Karpas-422 (cell line): ENCODE data around the gene ASCC2. TPM values are rescaled to one million over a fixed set of nuclear protein-coding genes. Genes with fewer than 3 reads are reported as not detected.

Source experiments
- DNase-seq: peaks from one replicate; pipeline ENCODE4 v3.0.0-alpha.2; 2015
- H2AFZ ChIP-seq: fragments of 200-600 bp; sonication (generic); 2 replicates; pipeline ENCODE4 v1.6.1; 2014; ENCODE audit warnings: antibody characterized with exemption, low read length, mixed read lengths
- H3K27ac ChIP-seq: fragments of 200-600 bp; sonication (generic); 2 replicates; pipeline ENCODE4 v1.5.1; 2014; ENCODE audit warnings: mild to moderate bottlenecking, low read length, moderate library complexity
- H3K27me3 ChIP-seq: fragments of 200-600 bp; sonication (generic); 2 replicates; pipeline ENCODE4 v1.6.1; 2014; ENCODE audit warnings: low read length, mixed read lengths
- H3K36me3 ChIP-seq: fragments of 200-600 bp; sonication (generic); 2 replicates; pipeline ENCODE4 v1.6.1; 2014; ENCODE audit warnings: low read length, mixed read lengths; ENCODE audit not compliant: insufficient read depth
- H3K4me1 ChIP-seq: fragments of 200-600 bp; sonication (generic); 2 replicates; pipeline ENCODE4 v1.6.1; 2014; ENCODE audit warnings: mild to moderate bottlenecking, low read length, mixed read lengths
- H3K4me2 ChIP-seq: fragments of 200-600 bp; sonication (generic); 2 replicates; pipeline ENCODE4 v1.6.1; 2014; ENCODE audit warnings: low read length, low read depth, mild to moderate bottlenecking; ENCODE audit not compliant: poor library complexity, severe bottlenecking
- H3K4me3 ChIP-seq: fragments of 200-600 bp; sonication (generic); 2 replicates; pipeline ENCODE4 v1.5.1; 2014; ENCODE audit warnings: mild to moderate bottlenecking, antibody characterized with exemption, low read length, mixed read lengths
- H3K79me2 ChIP-seq: fragments of 200-600 bp; sonication (generic); 2 replicates; pipeline ENCODE4 v1.6.1; 2014; ENCODE audit warnings: mild to moderate bottlenecking, low read length, mixed read lengths
- H3K9ac ChIP-seq: fragments of 200-600 bp; sonication (generic); 2 replicates; pipeline ENCODE4 v1.6.0; 2014; ENCODE audit warnings: low read length
- H3K9me2 ChIP-seq: fragments of 200-600 bp; sonication (generic), shearing (Covaris generic); replicated peaks from 2 replicates; pipeline ENCODE4 v1.6.0; 2014; ENCODE audit warnings: mild to moderate bottlenecking, low read length, moderate library complexity; ENCODE audit not compliant: insufficient read depth
- H3K9me3 ChIP-seq: fragments of 300-700, 200-600 bp; sonication (generic); 2 replicates; pipeline ENCODE4 v1.6.1; 2014; ENCODE audit warnings: low read length, mixed read lengths
- H4K20me1 ChIP-seq: fragments of 200-600 bp; sonication (generic); 2 replicates; pipeline ENCODE4 v1.6.1; 2014; ENCODE audit warnings: mild to moderate bottlenecking, antibody characterized with exemption, low read length, low read depth; ENCODE audit not compliant: insufficient read depth
- total RNA-seq: library from RNA; depleted of rRNA; stranded (reverse); fragments of >200 nt; shearing (Covaris generic); gene quantifications from 2 replicates; pipeline ENCODE4 v1.2.3, GENCODE V29; 2014; ENCODE audit warnings: low replicate concordance

ASCC2 gene
- total RNA-seq, 1 experiment from 2014 or later: 29.5 TPM

GRCh38 chr22:29815580-29815979 is 22.5 kb downstream of the ASCC2 start:
- Histone ChIP-seq H3K4me2 (no peak overlapping the region), H3K79me2 (no peaks in the 10 kb centered on the region), H3K4me1 (no peaks in the 10 kb centered on the region), H3K36me3 (peaks cover 9% of the 10 kb centered on the region; the same call in 1 of the 2 replicates), H3K9ac (no peak overlapping the region), H3K27ac (no peak overlapping the region), H3K4me3 (no peak overlapping the region), H3K27me3 (no peaks in the 10 kb centered on the region), H4K20me1 (no peaks in the 10 kb centered on the region), H3K9me3 (no peaks in the 10 kb centered on the region), H3K9me2 (no peaks in the 10 kb centered on the region), H2AFZ (no peak overlapping the region)
- DNase-seq: no peak

- H3K4me2 ChIP-seq: no peak overlapping the region
- H2AFZ ChIP-seq: no peak overlapping the region
- peaks cover 9% of the 10 kb centered on the region; the same call in 1 of the 2 replicates for H3K36me3 ChIP-seq
Measured at GRCh38 chr22:29814003-29814402, 24.1 kb downstream of the ASCC2 start.

GRCh38 chr22:29813563-29813962 is 24.5 kb downstream of the ASCC2 start:
- Histone ChIP-seq H3K4me2 (no peak overlapping the region), H3K27ac (no peak overlapping the region), H3K36me3 (peaks cover 9% of the 10 kb centered on the region; the same call in 1 of the 2 replicates), H3K9ac (no peak overlapping the region), H3K4me1 (no peaks in the 10 kb centered on the region), H2AFZ (no peak overlapping the region), H4K20me1 (no peaks in the 10 kb centered on the region), H3K27me3 (no peaks in the 10 kb centered on the region), H3K4me3 (no peak overlapping the region), H3K9me2 (no peaks in the 10 kb centered on the region), H3K79me2 (no peaks in the 10 kb centered on the region), H3K9me3 (no peaks in the 10 kb centered on the region)
- no peak for DNase-seq

More at GRCh38 chr22:29814003-29814402, 24.1 kb downstream of the ASCC2 start:
- Histone ChIP-seq H3K9me2 (no peaks in the 10 kb centered on the region), H3K9me3 (no peaks in the 10 kb centered on the region), H3K79me2 (no peaks in the 10 kb centered on the region), H3K4me3 (no peak overlapping the region), H3K27ac (no peak overlapping the region), H3K4me1 (no peaks in the 10 kb centered on the region), H3K27me3 (no peaks in the 10 kb centered on the region), H3K9ac (no peak overlapping the region), H4K20me1 (no peaks in the 10 kb centered on the region)
- DNase-seq: no peak

GRCh38 chr22:29813126-29813525 is 24.9 kb downstream of the ASCC2 start:
- Histone ChIP-seq H3K9ac (no peak overlapping the region), H3K27me3 (no peaks in the 10 kb centered on the region), H3K4me2 (no peak overlapping the region), H2AFZ (no peak overlapping the region), H4K20me1 (no peaks in the 10 kb centered on the region), H3K9me2 (no peaks in the 10 kb centered on the region), H3K27ac (no peak overlapping the region), H3K4me1 (no peaks in the 10 kb centered on the region), H3K4me3 (no peak overlapping the region), H3K9me3 (no peaks in the 10 kb centered on the region), H3K36me3 (peaks cover 9% of the 10 kb centered on the region; the same call in 1 of the 2 replicates), H3K79me2 (no peaks in the 10 kb centered on the region)
- DNase-seq: no peak

- H3K4me2 ChIP-seq: no peak overlapping the region
- H2AFZ ChIP-seq: no peak overlapping the region
- H4K20me1 ChIP-seq: no peaks in the 10 kb centered on the region
- H3K9ac ChIP-seq: no peak overlapping the region
- H3K4me1 ChIP-seq: no peaks in the 10 kb centered on the region
- H3K79me2 ChIP-seq: no peaks in the 10 kb centered on the region
- no peak for DNase-seq
- no peak overlapping the region for H3K4me3 ChIP-seq
- H3K9me2 ChIP-seq: no peaks in the 10 kb centered on the region
- H3K27me3 ChIP-seq: no peaks in the 10 kb centered on the region
- H3K9me3 ChIP-seq: no peaks in the 10 kb centered on the region
- peaks cover 10% of the 10 kb centered on the region for H3K36me3 ChIP-seq
- H3K27ac ChIP-seq: no peak overlapping the region
Measured at GRCh38 chr22:29811377-29811776, 26.7 kb downstream of the ASCC2 start.

GRCh38 chr22:29810216-29810615 is 27.9 kb downstream of the ASCC2 start:
- no peaks in the 10 kb centered on the region for H3K9me3 ChIP-seq
- H3K9me2 ChIP-seq: no peaks in the 10 kb centered on the region
- no peak overlapping the region for H3K9ac ChIP-seq
- no peak overlapping the region for H3K27ac ChIP-seq
- no peak overlapping the region for H3K4me2 ChIP-seq
- no peaks in the 10 kb centered on the region for H3K4me1 ChIP-seq
- H3K27me3 ChIP-seq: no peaks in the 10 kb centered on the region
- no peak overlapping the region for H3K4me3 ChIP-seq
- H2AFZ ChIP-seq: no peak overlapping the region
- no peaks in the 10 kb centered on the region for H4K20me1 ChIP-seq
- DNase-seq: no peak
- H3K79me2 ChIP-seq: no peaks in the 10 kb centered on the region
- peaks cover 12% of the 10 kb centered on the region for H3K36me3 ChIP-seq

GRCh38 chr22:29806196-29806595 is 31.9 kb downstream of the ASCC2 start:
- Histone ChIP-seq H3K4me3 (no peak overlapping the region), H4K20me1 (no peaks in the 10 kb centered on the region), H2AFZ (no peak overlapping the region), H3K9me3 (no peaks in the 10 kb centered on the region), H3K9me2 (no peaks in the 10 kb centered on the region), H3K79me2 (no peaks in the 10 kb centered on the region), H3K27ac (no peak overlapping the region), H3K9ac (no peak overlapping the region), H3K4me2 (no peak overlapping the region), H3K4me1 (no peaks in the 10 kb centered on the region), H3K27me3 (no peaks in the 10 kb centered on the region), H3K36me3 (peaks cover 10% of the 10 kb centered on the region)
- DNase-seq: no peak

- no peak for DNase-seq
- Histone ChIP-seq H3K4me1 (no peaks in the 10 kb centered on the region), H3K4me3 (no peak overlapping the region), H3K27ac (no peak overlapping the region), H3K9me3 (no peaks in the 10 kb centered on the region), H3K9ac (no peak overlapping the region), H3K36me3 (peaks cover 19% of the 10 kb centered on the region), H3K4me2 (no peak overlapping the region), H3K9me2 (no peaks in the 10 kb centered on the region), H3K27me3 (no peaks in the 10 kb centered on the region), H4K20me1 (no peaks in the 10 kb centered on the region), H3K79me2 (no peaks in the 10 kb centered on the region), H2AFZ (no peak overlapping the region)
Measured at GRCh38 chr22:29804985-29805384, 33.1 kb downstream of the ASCC2 start.

GRCh38 chr22:29803190-29803589 is 34.9 kb downstream of the ASCC2 start:
- Histone ChIP-seq H3K9me3 (no peaks in the 10 kb centered on the region), H3K36me3 (peaks cover 19% of the 10 kb centered on the region), H3K27ac (no peak overlapping the region), H4K20me1 (no peaks in the 10 kb centered on the region), H3K9me2 (no peaks in the 10 kb centered on the region), H3K4me2 (no peak overlapping the region), H3K79me2 (no peaks in the 10 kb centered on the region), H3K4me3 (no peak overlapping the region), H3K27me3 (no peaks in the 10 kb centered on the region), H3K4me1 (peaks cover 4% of the 10 kb centered on the region; the same call in 1 of the 2 replicates), H2AFZ (no peak overlapping the region), H3K9ac (no peak overlapping the region)
- DNase-seq: no peak
